Measurements from ENCODE around the gene OR2F1.

DNA sequence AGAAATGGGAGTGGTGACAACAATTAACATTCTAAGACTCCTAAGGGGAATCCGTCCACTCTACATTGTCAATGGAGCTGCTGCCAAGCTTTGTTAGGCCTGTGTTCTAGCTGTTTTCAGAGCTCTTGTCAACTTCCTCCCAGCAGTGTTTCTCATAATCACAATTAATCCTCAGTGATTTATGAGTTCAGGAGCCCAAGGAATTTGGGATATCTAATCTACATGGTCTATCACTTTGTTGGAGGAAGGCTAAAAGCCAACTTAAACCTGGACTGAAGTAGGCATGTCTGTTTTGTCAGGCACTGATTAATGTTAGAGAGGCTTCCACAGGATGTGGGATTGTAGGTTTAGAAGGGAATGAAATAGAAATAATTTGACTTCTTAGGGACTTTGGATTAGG is 29.8 kb upstream of the OR2F1 start:
- no peak for TF ChIP-seq POLR2AphosphoS5 (IDR thresholded peaks at IDR 0.05; ENCODE audit: low read depth, low read length)
- no peak for TF ChIP-seq TAF1 (IDR thresholded peaks at IDR 0.05; ENCODE audit: borderline replicate concordance, insufficient read depth, low read length)
- TF ChIP-seq, protein P1, sequence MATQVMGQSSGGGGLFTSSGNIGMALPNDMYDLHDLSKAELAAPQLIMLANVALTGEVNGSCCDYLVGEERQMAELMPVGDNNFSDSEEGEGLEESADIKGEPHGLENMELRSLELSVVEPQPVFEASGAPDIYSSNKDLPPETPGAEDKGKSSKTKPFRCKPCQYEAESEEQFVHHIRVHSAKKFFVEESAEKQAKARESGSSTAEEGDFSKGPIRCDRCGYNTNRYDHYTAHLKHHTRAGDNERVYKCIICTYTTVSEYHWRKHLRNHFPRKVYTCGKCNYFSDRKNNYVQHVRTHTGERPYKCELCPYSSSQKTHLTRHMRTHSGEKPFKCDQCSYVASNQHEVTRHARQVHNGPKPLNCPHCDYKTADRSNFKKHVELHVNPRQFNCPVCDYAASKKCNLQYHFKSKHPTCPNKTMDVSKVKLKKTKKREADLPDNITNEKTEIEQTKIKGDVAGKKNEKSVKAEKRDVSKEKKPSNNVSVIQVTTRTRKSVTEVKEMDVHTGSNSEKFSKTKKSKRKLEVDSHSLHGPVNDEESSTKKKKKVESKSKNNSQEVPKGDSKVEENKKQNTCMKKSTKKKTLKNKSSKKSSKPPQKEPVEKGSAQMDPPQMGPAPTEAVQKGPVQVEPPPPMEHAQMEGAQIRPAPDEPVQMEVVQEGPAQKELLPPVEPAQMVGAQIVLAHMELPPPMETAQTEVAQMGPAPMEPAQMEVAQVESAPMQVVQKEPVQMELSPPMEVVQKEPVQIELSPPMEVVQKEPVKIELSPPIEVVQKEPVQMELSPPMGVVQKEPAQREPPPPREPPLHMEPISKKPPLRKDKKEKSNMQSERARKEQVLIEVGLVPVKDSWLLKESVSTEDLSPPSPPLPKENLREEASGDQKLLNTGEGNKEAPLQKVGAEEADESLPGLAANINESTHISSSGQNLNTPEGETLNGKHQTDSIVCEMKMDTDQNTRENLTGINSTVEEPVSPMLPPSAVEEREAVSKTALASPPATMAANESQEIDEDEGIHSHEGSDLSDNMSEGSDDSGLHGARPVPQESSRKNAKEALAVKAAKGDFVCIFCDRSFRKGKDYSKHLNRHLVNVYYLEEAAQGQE (IDR thresholded peaks at IDR 0.05; ENCODE audit: insufficient read depth in 1 of 2, low read depth in 2 of 2, low read length in 2 of 2), result no peak
- no peak for TF ChIP-seq FOXP2 (optimal IDR thresholded peaks at IDR 0.05; ENCODE audit: borderline replicate concordance, extremely low read depth, extremely low read length, insufficient read depth)
